Neutrophil (primary cell): ENCODE results near the gene UTS2R.

Source experiments
- H3K27ac ChIP-seq: fragments of 200-600 bp; sonication (generic); 2 replicates; pipeline ENCODE4 v1.5.1; 2016; ENCODE audit warnings: mild to moderate bottlenecking, moderate library complexity
- H3K27me3 ChIP-seq: fragments of 200-600 bp; sonication (generic); 2 replicates; pipeline ENCODE4 v1.6.0; 2016; ENCODE audit warnings: mild to moderate bottlenecking
- H3K36me3 ChIP-seq: fragments of 200-600 bp; sonication (generic); 2 replicates; pipeline ENCODE4 v1.5.1; 2017
- H3K4me1 ChIP-seq, 2 experiments: fragments of 200-600 bp in 1 of 2; sonication (generic) in 1 of 2; 1 replicate in 1 of 2; 2 replicates in 1 of 2; pipeline versions ENCODE4 v1.5.1 to v1.6.1; 2013 to 2016; ENCODE audit warnings: low read depth in 1 of 2, low read length in 1 of 2, mild to moderate bottlenecking in 1 of 2, moderate library complexity in 1 of 2; ENCODE audit not compliant: control insufficient read depth in 1 of 2, insufficient read depth in 1 of 2
- H3K4me3 ChIP-seq, 2 experiments: fragments of 200-600 bp in 1 of 2; sonication (generic) in 1 of 2; 1 replicate in 1 of 2; 2 replicates in 1 of 2; pipeline ENCODE4 v1.5.1; 2013 to 2016; ENCODE audit warnings: low read depth in 1 of 2, low read length in 1 of 2, mild to moderate bottlenecking in 1 of 2, moderate library complexity in 1 of 2
- H3K9me3 ChIP-seq: fragments of 200-600 bp; sonication (generic); 2 replicates; pipeline ENCODE4 v1.5.1; 2016
- TF ChIP-seq, protein P1 (sequence below): fragments of 200-600 bp; sonication (generic); IDR thresholded peaks from 2 replicates; pipeline ENCODE4 v1.5.1; 2016; ENCODE audit warnings: antibody characterized with exemption

Gene UTS2R

DNA sequence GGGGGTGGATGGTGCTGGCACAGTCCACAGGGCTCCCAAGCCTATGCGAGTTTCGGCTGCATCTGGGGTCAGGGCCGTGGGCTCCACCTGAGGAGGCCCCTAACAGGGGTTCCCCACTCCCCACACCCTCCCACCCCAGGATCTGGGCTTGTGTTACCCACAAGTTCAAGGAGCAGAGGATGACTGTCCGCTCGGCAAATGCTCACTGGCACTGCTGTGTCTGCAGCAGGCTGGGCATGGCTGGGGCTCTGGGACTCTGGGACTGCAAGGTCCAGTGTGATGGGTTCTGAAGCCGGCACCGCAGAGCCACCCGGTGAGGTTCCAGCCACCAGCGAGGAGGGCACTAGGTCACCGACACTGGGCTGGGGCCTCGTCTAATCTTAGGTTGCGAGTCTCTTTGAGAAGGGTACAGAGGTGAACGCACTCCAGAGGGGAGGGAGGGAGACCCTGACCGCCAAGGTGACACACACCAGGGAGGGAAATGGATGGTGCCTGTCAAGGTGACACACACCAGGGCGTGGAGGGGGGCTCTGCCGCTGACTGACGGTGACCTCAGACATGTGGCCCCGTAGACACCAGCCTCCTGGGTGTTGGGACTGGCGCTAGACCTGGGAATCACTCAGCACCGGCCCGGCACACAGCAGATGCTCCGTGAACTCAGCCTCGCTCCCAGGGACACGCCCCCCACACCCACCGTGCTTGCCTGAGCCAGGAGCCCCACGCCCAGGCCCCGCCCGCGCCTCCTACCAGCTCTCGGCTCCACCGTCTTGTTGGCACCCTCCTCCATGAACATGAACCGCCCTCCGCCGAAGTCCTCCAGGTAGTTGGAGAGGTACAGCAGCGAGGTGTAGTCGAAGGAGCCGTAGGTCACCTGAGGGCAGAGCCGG is 26.1 kb downstream of the UTS2R start:
- Histone ChIP-seq H3K27me3 (no peaks in the 10 kb centered on the region), H3K36me3 (no peaks in the 10 kb centered on the region), H3K9me3 (no peaks in the 10 kb centered on the region), H3K27ac (no peak overlapping the region), H3K4me3 (no peak overlapping the region), H3K4me1 (peaks cover 26 to 31% of the 10 kb centered on the region in 2 experiments)
- TF ChIP-seq, protein P1, sequence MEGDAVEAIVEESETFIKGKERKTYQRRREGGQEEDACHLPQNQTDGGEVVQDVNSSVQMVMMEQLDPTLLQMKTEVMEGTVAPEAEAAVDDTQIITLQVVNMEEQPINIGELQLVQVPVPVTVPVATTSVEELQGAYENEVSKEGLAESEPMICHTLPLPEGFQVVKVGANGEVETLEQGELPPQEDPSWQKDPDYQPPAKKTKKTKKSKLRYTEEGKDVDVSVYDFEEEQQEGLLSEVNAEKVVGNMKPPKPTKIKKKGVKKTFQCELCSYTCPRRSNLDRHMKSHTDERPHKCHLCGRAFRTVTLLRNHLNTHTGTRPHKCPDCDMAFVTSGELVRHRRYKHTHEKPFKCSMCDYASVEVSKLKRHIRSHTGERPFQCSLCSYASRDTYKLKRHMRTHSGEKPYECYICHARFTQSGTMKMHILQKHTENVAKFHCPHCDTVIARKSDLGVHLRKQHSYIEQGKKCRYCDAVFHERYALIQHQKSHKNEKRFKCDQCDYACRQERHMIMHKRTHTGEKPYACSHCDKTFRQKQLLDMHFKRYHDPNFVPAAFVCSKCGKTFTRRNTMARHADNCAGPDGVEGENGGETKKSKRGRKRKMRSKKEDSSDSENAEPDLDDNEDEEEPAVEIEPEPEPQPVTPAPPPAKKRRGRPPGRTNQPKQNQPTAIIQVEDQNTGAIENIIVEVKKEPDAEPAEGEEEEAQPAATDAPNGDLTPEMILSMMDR: no peak

DNA sequence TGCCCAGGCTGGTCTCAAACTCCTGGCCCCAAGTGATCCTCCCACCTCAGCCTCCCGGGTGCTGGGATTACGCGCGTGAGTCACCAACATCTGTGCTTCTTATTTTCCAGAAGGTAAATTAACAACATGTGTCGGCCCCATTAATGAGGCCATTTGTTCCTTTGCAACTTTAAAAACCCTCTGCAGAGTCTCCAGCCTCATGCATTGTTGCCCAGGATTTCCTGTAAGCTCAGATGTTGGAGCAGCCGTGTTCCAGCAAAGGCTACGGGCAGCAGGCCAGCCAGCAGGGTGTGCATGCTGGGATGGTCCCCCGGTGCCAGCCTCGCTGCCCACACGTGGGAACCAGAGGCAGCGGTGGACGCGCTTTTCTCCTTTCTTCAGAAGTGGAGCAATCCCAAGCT is 27.5 kb downstream of the UTS2R start:
- TF ChIP-seq, protein P1: no peak
- no peak overlapping the region for H3K4me3 ChIP-seq
- H3K27me3 ChIP-seq: no peaks in the 10 kb centered on the region
- H3K36me3 ChIP-seq: no peaks in the 10 kb centered on the region
- H3K9me3 ChIP-seq: no peaks in the 10 kb centered on the region
- H3K4me1 ChIP-seq: peaks cover 30 to 42% of the 10 kb centered on the region in 2 experiments
- no peak overlapping the region for H3K27ac ChIP-seq

DNA sequence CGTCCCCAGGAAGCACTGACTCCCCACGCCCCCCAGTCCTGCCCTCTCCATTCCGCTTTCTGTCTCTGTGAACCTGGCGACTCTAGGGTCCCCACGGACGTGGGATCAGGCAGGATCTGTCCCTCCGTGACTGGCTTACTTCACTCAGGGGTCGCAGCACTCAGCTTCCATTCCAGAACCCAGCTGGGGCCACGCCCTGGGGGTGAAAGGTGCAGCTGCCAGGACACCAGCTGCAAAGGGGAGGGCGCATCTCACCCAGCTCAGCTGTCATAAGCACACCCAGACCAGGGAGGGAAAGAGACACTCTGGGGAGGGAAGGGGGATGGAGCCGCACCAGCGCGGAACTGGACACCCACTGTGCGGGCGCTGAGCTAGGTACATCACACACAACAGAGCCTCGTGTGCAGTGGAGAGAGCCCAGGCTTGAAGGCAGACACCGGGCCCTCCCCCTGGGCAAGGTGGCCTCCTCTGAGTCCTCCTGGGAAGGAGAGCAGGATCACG is 28.1 kb downstream of the UTS2R start:
- peak overlapping the region in 1 of 2 experiments; percentile 47 for H3K4me3 ChIP-seq
- H3K4me1 ChIP-seq: peaks cover 36 to 48% of the 10 kb centered on the region in 2 experiments
- H3K27ac ChIP-seq: no peak overlapping the region
- H3K36me3 ChIP-seq: no peaks in the 10 kb centered on the region
- H3K9me3 ChIP-seq: no peaks in the 10 kb centered on the region
- TF ChIP-seq, protein P1: no peak
- H3K27me3 ChIP-seq: no peaks in the 10 kb centered on the region

DNA sequence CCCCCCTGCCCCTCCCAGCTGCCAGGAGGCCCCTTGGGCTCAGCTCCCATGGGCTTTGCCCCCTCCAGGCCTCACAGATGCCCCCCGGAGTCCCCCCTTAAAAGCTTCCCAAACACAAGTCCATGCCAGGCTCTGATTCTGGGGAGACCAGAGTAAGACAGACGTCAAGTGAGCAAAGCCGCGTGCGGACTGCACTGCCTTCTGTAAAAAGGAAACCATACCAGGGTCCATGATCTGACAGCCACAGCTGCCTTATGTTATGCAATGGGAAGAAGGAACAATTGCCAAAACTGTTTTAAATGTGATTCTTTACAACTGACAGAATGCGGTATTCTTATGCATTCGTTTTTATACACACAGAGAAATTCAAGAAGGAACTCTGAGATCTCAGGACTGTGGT is 28.6 kb downstream of the UTS2R start:
- H3K4me1 ChIP-seq: peaks cover 41 to 54% of the 10 kb centered on the region in 2 experiments
- H3K27ac ChIP-seq: peak overlapping the region; percentile 75
- peak overlapping the region; percentile 12 to 47 for H3K4me3 ChIP-seq
- H3K36me3 ChIP-seq: no peaks in the 10 kb centered on the region
- no peaks in the 10 kb centered on the region for H3K9me3 ChIP-seq
- TF ChIP-seq, protein P1: no peak
- H3K27me3 ChIP-seq: no peaks in the 10 kb centered on the region

DNA sequence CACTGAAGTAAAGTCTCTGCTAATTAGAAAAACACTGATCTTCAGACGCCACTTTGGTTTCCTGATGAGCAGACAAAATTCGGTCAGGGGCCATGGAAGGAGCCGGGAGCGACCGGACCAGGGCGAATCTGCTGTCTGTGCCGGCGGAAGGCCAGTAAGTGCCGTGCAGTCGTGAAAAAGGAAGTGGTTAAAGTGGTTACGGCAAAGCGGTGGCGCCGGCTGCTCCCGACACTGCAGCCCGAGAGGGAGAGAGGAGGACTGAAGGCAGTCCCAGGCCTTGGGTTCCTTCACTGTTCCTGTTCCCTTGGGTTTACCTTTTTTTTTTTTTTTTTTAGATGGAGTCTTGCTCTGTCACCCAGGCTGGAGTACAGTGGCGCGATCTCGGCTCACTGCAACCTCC is 29.3 kb downstream of the UTS2R start:
- Histone ChIP-seq H3K4me1 (peaks cover 41 to 57% of the 10 kb centered on the region in 2 experiments), H3K9me3 (no peaks in the 10 kb centered on the region), H3K27ac (peak overlapping the region; percentile 75), H3K36me3 (no peaks in the 10 kb centered on the region), H3K27me3 (no peaks in the 10 kb centered on the region), H3K4me3 (peak overlapping the region; percentile 47 to 48)
- TF ChIP-seq, protein P1: no peak
